PFSK-1 (cell line): ENCODE results near the gene FBN1.

Experiments used
- POLR2AphosphoS5 ChIP-seq: IDR thresholded peaks from 2 replicates; pipeline ENCODE4 v1.6.1; 2012; ENCODE audit warnings: low read depth, mild to moderate bottlenecking, control low read depth, low read length, moderate library complexity
- REST ChIP-seq, 2 experiments: IDR thresholded peaks; 2 replicates each; pipeline versions ENCODE4 v1.6.1 to v1.8.0; 2011 to 2012; ENCODE audit warnings: low read depth in 2 of 2, low read length in 2 of 2, control low read depth in 1 of 2, inconsistent platforms in 1 of 2, mild to moderate bottlenecking in 1 of 2, moderate library complexity in 1 of 2; ENCODE audit not compliant: insufficient read depth in 1 of 2
- SIN3A ChIP-seq: IDR thresholded peaks from 2 replicates; pipeline ENCODE4 v1.6.1; 2012; ENCODE audit warnings: mild to moderate bottlenecking, low read length, moderate library complexity, borderline replicate concordance; ENCODE audit not compliant: insufficient read depth
- TAF1 ChIP-seq: IDR thresholded peaks from 2 replicates; pipeline ENCODE4 v1.6.1; 2012; ENCODE audit warnings: low read length, control low read depth, borderline replicate concordance; ENCODE audit not compliant: insufficient read depth

GRCh38 chr15:48375767-48376166 lies 269.7 kb downstream of the FBN1 start:
- TF ChIP-seq SIN3A (no peak), POLR2AphosphoS5 (no peak), REST (IDR thresholded peaks at IDR 0.05; ENCODE audit: insufficient read depth in 1 of 2, low read depth in 2 of 2, low read length in 2 of 2) (no peak), TAF1 (no peak)
